ENCODE results near the gene NOL4.

NOL4 gene

GRCh38 chr18:34196256-34196655, 28.5 kb downstream of the NOL4 start:
- DNase-seq (ENCODE audit: extremely low read depth in 1 of 2, low read depth in 1 of 2): no peak

- DNase-seq (ENCODE audit: extremely low read depth in 1 of 2, low read depth in 1 of 2): no peak
Observed at GRCh38 chr18:34194239-34194638, 30.5 kb downstream of the NOL4 start.

GRCh38 chr18:34189656-34190435, 34.9 kb downstream of the NOL4 start:
- DNase-seq (ENCODE audit: extremely low read depth in 1 of 2, low read depth in 1 of 2): no peak
